ENCODE measurements around the gene NUDT2. TPM values are rescaled to one million over a fixed set of nuclear protein-coding genes. Genes with fewer than 3 reads are reported as not detected.

NUDT2 gene
- total RNA-seq, 1 experiment from 2014 or later, result 14.5 TPM

- in situ Hi-C loops (cut with HindIII; ENCODE audit: low pct_unique_long_range_greater_than_20kb, low sequenced_read_pairs), result no loop called here
- DNase-seq (ENCODE audit: low read depth, low spot score), result no peak
These were observed 49.1 kb downstream of the NUDT2 start for GRCh38 chr9:34378376-34379060.

- peak; percentile 83 for DNase-seq (ENCODE audit: low read depth, low spot score)
- in situ Hi-C loops (cut with HindIII; ENCODE audit: low pct_unique_long_range_greater_than_20kb, low sequenced_read_pairs), result no loop called here
These were observed 50.1 kb downstream of the NUDT2 start for GRCh38 chr9:34379334-34380033.

DNA sequence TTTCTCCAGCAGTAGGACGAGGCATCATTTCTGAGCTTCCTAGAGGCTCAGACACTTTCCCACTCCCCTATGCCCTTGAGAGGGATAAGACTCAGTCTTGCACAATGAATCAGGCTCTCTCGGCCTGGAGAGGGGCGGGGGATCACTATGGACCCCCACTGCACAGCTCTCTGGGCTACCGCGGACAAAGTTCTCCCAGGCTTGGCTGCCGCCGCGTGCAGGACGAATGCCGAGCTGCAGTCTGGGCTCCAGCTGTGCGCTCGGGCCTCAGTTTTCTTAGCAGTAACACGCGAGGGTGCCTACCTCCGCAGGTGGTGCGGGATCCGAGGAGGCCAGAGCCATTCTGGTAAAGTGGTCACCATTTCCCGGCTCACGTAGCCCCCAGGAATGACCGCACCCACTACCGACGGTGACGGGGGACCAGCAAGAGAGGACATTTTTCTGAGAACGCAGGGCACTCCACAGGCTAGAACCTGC is 50.7 kb downstream of the NUDT2 start:
- in situ Hi-C loops (cut with HindIII; ENCODE audit: low pct_unique_long_range_greater_than_20kb, low sequenced_read_pairs), result no loop called here
- no peak for DNase-seq (ENCODE audit: low read depth, low spot score)

DNA sequence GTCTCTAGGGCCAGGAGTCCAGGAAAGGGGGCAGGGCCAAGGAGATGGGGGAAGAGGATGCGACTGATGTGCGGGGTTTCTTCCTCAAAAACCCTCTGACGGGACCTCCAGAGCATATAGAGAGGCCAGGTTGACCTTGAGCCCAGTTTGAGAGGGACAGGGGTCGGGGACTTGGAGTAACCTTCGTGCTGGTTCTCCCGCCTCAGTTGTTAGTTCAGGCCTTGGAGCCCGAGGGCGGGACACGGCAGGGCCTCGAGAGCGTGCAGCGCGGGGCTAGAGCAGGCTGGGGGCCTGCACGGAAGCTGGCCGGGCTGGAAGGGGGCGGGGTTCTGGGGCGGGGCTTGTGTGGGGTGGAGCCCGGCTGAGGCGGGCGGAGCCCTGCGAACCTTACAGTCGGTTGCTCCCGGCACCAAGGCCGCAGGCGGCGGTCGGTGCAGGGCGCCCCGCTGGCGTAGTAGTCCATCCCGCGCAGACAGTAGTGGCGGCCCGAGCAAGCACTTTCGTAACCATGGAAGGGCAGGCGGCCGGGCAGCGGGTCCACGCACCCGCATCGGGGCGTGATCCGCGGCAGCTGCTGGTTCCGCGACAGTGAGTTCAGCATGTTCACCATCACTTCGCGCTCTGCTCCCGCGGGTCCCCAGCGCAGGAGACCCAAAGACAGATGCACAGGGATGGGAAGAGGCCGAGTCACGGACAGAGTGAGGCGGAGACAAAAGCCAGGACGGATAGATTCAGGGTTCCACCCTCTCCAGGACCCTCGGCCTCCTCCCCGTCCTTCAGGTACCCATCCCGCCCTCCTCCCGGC is 51.3 kb downstream of the NUDT2 start:
- in situ Hi-C loops (cut with HindIII; ENCODE audit: low pct_unique_long_range_greater_than_20kb, low sequenced_read_pairs), result no loop called here
- DNase-seq (ENCODE audit: low read depth, low spot score), result no peak

DNA sequence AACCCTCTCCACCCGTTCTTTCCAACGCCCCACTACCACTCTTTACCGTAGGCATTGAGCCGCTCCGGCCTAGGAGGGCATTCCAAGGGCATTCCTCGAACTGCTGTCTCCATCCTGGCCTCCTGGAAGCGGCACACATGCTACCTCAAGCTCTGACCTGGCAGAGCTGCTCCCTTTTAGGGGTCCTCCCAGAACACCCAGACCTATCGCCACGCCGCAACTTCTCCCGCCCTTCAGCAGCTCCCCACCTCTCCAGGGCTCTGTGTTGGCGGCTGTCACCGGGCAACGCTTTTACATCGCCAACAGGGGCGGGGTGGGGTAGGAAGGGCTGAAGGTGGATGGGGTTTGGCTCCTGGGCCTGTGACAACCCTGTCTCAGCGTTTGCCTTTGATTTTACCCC is 52.0 kb downstream of the NUDT2 start:
- no peak for DNase-seq (ENCODE audit: low read depth, low spot score)
- in situ Hi-C loops (cut with HindIII; ENCODE audit: low pct_unique_long_range_greater_than_20kb, low sequenced_read_pairs), result no loop called here

DNA sequence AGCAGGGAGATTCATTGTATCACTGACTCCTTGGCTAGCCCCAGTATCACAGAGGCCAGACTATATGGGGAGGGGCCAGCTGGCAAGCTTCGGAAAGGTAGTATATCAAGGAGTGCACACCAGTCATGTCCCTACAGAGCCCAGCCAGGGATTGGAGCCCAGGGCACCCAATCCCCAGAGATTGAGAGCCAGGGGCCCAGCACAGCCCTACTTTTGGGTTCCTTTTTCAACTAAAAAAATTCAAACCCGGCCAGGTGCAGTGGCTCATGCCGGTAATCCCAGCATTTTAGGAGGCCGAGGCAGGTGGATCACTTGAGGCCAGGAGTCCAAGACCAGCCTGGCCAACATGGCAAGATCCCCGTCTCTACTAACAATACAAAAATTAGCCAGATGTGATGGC is 52.7 kb downstream of the NUDT2 start:
- DNase-seq (ENCODE audit: low read depth, low spot score), result no peak
- in situ Hi-C loops (cut with HindIII; ENCODE audit: low pct_unique_long_range_greater_than_20kb, low sequenced_read_pairs), result no loop called here

DNA sequence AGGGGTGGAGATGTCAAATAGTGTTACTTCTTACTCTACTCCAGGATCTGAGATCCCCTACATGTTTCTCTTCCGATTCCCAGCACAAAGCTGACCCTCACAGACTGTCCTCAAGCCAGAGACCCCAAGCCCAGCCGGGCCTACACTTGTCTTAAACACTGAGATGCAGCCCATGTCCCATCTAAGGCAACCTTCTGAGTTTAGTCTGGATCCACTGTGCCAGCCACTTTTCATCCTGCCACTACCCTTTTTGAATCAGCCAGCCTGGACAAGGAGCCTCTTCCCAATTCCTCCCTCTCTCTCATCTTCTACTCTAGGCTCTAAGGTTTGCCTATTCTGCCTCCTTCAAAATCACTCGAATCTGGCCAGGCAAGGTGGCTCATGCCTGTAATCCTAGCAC is 53.5 kb downstream of the NUDT2 start:
- DNase-seq (ENCODE audit: low read depth, low spot score), result no peak
- in situ Hi-C loops (cut with HindIII; ENCODE audit: low pct_unique_long_range_greater_than_20kb, low sequenced_read_pairs), result no loop called here

GRCh38 chr9:34383904-34384303 is 54.5 kb downstream of the NUDT2 start:
- in situ Hi-C loops (cut with HindIII; ENCODE audit: low pct_unique_long_range_greater_than_20kb, low sequenced_read_pairs), result no loop called here
- DNase-seq (ENCODE audit: low read depth, low spot score), result no peak

GRCh38 chr9:34384368-34385165 is 55.2 kb downstream of the NUDT2 start:
- no peak for DNase-seq (ENCODE audit: low read depth, low spot score)
- in situ Hi-C loops (cut with HindIII; ENCODE audit: low pct_unique_long_range_greater_than_20kb, low sequenced_read_pairs), result no loop called here

DNA sequence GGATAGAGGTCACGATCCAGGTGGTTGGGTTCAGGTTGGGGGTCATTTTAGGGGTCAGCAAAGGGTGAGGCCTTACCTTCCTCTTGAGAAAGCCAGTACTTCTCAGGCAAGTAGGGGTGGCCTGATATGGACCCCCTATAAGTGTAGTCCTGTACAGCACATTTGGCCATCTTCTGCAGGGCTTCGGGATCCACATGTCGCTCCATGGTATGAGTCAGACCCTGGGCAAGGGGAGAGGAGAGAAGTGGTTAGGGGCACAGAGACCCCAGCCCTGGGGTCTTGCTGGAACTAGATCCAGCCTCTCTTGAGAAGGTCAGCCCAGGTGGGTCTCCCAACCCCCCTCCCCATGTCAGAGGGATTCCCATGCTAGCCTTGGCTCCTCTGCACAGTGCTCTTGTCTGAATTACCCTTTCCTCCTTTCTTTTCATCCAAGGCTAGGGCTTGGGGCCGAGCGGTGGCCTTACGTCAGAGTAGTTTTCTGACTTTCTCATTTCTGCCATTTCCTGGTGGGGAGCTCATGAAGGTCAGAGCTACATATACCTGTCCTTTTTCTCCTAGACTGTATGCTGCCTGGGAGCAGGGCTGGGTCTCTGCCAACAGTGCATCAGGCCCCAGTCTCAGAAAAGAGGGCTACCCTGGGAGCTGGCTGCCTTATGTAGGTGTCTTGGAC is 56.3 kb downstream of the NUDT2 start:
- in situ Hi-C loops (cut with HindIII; ENCODE audit: low pct_unique_long_range_greater_than_20kb, low sequenced_read_pairs), result no loop called here
- no peak for DNase-seq (ENCODE audit: low read depth, low spot score)

GRCh38 chr9:34386656-34387055 is 57.3 kb downstream of the NUDT2 start:
- DNase-seq (ENCODE audit: low read depth, low spot score), result no peak
- in situ Hi-C loops (cut with HindIII; ENCODE audit: low pct_unique_long_range_greater_than_20kb, low sequenced_read_pairs), result no loop called here

GRCh38 chr9:34387239-34387638 is 57.9 kb downstream of the NUDT2 start:
- in situ Hi-C loops (cut with HindIII; ENCODE audit: low pct_unique_long_range_greater_than_20kb, low sequenced_read_pairs), result no loop called here

GRCh38 chr9:34392511-34392910 is 63.1 kb downstream of the NUDT2 start:
- DNase-seq (ENCODE audit: low read depth, low spot score), result no peak
- in situ Hi-C loops (cut with HindIII; ENCODE audit: low pct_unique_long_range_greater_than_20kb, low sequenced_read_pairs), result no loop called here

More at GRCh38 chr9:34387239-34387638, 57.9 kb downstream of the NUDT2 start:
- DNase-seq (ENCODE audit: low read depth, low spot score), result no peak

Small RNAs within 50 kb of the gene (small RNA-seq; reads per million reads assigned to genes)
- gene RF00019 (0 reads per million in 2 experiments), gene RNU2-50P (0.02 to 0.19 reads per million in 2 experiments)

Other genes starting within 250 kb of the NUDT2 start
- 14.9 and 15.2 TPM in 2 replicates for gene DCAF12, start 202.9 kb upstream of the NUDT2 start, total RNA-seq (2014; rRNA removed; shearing (Covaris generic))
- 9.8 and 11.2 TPM in 2 replicates for gene UBAP1, start 150.5 kb upstream of the NUDT2 start, total RNA-seq (2014; rRNA removed; shearing (Covaris generic))
- 2.8 and 3.4 TPM in 2 replicates for gene KIF24, start 301 bp upstream of the NUDT2 start, total RNA-seq (2014; rRNA removed; shearing (Covaris generic))
- 0.43 and 0.66 TPM in 2 replicates for gene MYORG, start 47.3 kb downstream of the NUDT2 start, total RNA-seq (2014; rRNA removed; shearing (Covaris generic))
- gene FAM219A, start 129.0 kb downstream of the NUDT2 start, total RNA-seq (2014; rRNA removed; shearing (Covaris generic)), result 7.4 and 8.2 TPM in 2 replicates
- 0.45 and 0.77 TPM in 2 replicates for gene DNAI1, start 129.2 kb downstream of the NUDT2 start, total RNA-seq (2014; rRNA removed; shearing (Covaris generic))
- gene ENHO, start 193.4 kb downstream of the NUDT2 start, total RNA-seq (2014; rRNA removed; shearing (Covaris generic)), result 0.43 and 0.92 TPM in 2 replicates